Transverse colon (tissue), 3 donors: ENCODE results near the gene ZDHHC3.

Experiments used
- POLR2A ChIP-seq: fragments of 450-650 bp; IDR thresholded peaks from one replicate; pipeline ENCODE4 v1.6.1; 2016; ENCODE audit warnings: antibody characterized with exemption, mild to moderate bottlenecking, moderate library complexity
- TF ChIP-seq, protein P1 (sequence below), 5 experiments: fragments of 200-600 bp in 3 of 5; fragments of 450-650 bp in 2 of 5; sonication (generic) in 3 of 5; IDR thresholded peaks; 1 replicate in 2 of 5; 2 replicates in 3 of 5; pipeline ENCODE4 v1.5.1; 2016 to 2017; ENCODE audit warnings: antibody characterized with exemption in 5 of 5, inconsistent platforms in 3 of 5, mild to moderate bottlenecking in 2 of 5, moderate library complexity in 1 of 5

DNA sequence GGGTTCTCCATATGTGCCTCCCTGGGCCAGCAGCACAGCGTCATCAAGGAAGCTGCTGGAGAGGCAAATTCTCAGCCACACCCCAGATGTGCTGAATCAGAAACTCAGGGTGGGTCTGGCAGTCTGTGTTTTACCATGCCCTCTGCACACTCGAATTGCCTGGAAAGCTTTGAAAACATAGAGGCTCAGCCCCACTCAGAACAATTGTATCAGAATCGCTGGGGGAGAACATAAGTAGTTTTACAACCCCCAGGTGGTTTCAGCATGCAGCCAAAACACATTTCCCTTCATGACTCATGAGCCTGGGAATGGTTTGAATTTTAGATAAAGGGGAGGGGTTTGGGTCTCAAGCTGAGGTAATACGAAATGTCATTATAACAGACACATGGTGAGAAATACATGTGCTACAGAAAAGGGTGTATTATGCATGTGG, 92.0 kb downstream of the ZDHHC3 start:
- TF ChIP-seq, protein P1, sequence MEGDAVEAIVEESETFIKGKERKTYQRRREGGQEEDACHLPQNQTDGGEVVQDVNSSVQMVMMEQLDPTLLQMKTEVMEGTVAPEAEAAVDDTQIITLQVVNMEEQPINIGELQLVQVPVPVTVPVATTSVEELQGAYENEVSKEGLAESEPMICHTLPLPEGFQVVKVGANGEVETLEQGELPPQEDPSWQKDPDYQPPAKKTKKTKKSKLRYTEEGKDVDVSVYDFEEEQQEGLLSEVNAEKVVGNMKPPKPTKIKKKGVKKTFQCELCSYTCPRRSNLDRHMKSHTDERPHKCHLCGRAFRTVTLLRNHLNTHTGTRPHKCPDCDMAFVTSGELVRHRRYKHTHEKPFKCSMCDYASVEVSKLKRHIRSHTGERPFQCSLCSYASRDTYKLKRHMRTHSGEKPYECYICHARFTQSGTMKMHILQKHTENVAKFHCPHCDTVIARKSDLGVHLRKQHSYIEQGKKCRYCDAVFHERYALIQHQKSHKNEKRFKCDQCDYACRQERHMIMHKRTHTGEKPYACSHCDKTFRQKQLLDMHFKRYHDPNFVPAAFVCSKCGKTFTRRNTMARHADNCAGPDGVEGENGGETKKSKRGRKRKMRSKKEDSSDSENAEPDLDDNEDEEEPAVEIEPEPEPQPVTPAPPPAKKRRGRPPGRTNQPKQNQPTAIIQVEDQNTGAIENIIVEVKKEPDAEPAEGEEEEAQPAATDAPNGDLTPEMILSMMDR (IDR thresholded peaks at IDR 0.05), result no peak
- no peak for TF ChIP-seq POLR2A
